Endothelial cell of umbilical vein (primary cell): ENCODE results near the gene VTI1A. TPM values are rescaled to one million over a fixed set of nuclear protein-coding genes. Genes with fewer than 3 reads are reported as not detected.

ENCODE experiments used
- BruUV-seq: library from RNA; stranded (reverse); fragments of 400-500 nt; replicated peaks from 2 replicates; lab custom pipeline; 2021; lab: Mats Ljungman, UMichigan
- CTCF ChIA-PET: fragments of 300-600, 350-600 bp; sonication (Branson Sonifier 250); formaldehyde crosslinking; loops from one replicate; lab custom pipeline; 2021; ENCODE audit warnings: antibody characterized with exemption, inconsistent platforms; lab: Charles Lee
- POLR2A ChIA-PET: fragments of 300-600, 350-600 bp; sonication (Branson Sonifier 250); formaldehyde crosslinking; loops from one replicate; lab custom pipeline; 2021; ENCODE audit warnings: antibody characterized with exemption, inconsistent platforms; lab: Charles Lee
- DNase-seq: peaks from one replicate; pipeline ENCODE4 v3.0.0-alpha.2; 2011; ENCODE audit warnings: low read depth, low spot score
- FAIRE-seq: peaks from 2 replicates; lab custom pipeline; 2011; peaks lifted over from hg19 to GRCh38; lab: Jason Lieb, UNC
- H2AFZ ChIP-seq: 2 replicates; pipeline ENCODE4 v1.6.0; 2012; ENCODE audit warnings: low read depth, low read length, control low read depth, inconsistent platforms
- H3K27ac ChIP-seq: 2 replicates; pipeline ENCODE4 v1.5.1; 2011; ENCODE audit warnings: low read depth, mild to moderate bottlenecking, control low read depth, low read length, moderate library complexity; ENCODE audit not compliant: insufficient read depth
- H3K27me3 ChIP-seq, 2 experiments: 2 replicates each; pipeline versions ENCODE4 v1.6.0 to v1.6.1; 2011; ENCODE audit warnings: low read length in 2 of 2, mixed read lengths in 1 of 2; ENCODE audit not compliant: control insufficient read depth in 2 of 2, insufficient read depth in 2 of 2
- H3K36me3 ChIP-seq, 2 experiments: 2 replicates in 1 of 2; 3 replicates in 1 of 2; pipeline ENCODE4 v1.5.1; 2011; ENCODE audit warnings: low read length in 2 of 2, mild to moderate bottlenecking in 1 of 2, moderate library complexity in 1 of 2; ENCODE audit not compliant: control insufficient read depth in 2 of 2, insufficient read depth in 2 of 2; ENCODE audit errors: extremely low read depth in 1 of 2
- H3K4me1 ChIP-seq: 3 replicates; pipeline ENCODE4 v1.5.1; 2011; ENCODE audit warnings: mild to moderate bottlenecking, low read length; ENCODE audit not compliant: control insufficient read depth, insufficient read depth; ENCODE audit errors: extremely low read depth
- H3K4me2 ChIP-seq: 2 replicates; pipeline ENCODE4 v1.6.1; 2011; ENCODE audit warnings: low read length, control low read depth, mixed read lengths; ENCODE audit not compliant: insufficient read depth
- H3K4me3 ChIP-seq, 3 experiments: fragments of 200-600 bp in 1 of 3; sonication (generic), shearing (Covaris generic) in 1 of 3; replicated peaks in 1 of 3; 2 replicates each; pipeline ENCODE4 v1.5.1; 2011 to 2016; ENCODE audit warnings: control low read depth in 3 of 3, low read length in 3 of 3, mild to moderate bottlenecking in 2 of 3, inconsistent platforms in 1 of 3, low read depth in 1 of 3, moderate library complexity in 1 of 3; ENCODE audit not compliant: insufficient read depth in 1 of 3
- H3K79me2 ChIP-seq: 2 replicates; pipeline ENCODE4 v1.6.0; 2012; ENCODE audit warnings: low read length, inconsistent platforms; ENCODE audit not compliant: control insufficient read depth, insufficient read depth
- H3K9ac ChIP-seq: replicated peaks from 2 replicates; pipeline ENCODE3; 2011; ENCODE audit warnings: low read length, control low read depth; ENCODE audit not compliant: insufficient read depth; ENCODE audit errors: extremely low read depth
- H3K9me1 ChIP-seq: replicated peaks from 3 replicates; pipeline ENCODE4 v1.6.0; 2011; ENCODE audit warnings: mild to moderate bottlenecking, low read length; ENCODE audit not compliant: control insufficient read depth, insufficient read depth; ENCODE audit errors: extremely low read depth
- H3K9me3 ChIP-seq: replicated peaks from 2 replicates; pipeline ENCODE4 v1.5.1; 2012; ENCODE audit warnings: low read length, inconsistent platforms; ENCODE audit not compliant: control insufficient read depth, insufficient read depth
- H4K20me1 ChIP-seq: replicated peaks from 2 replicates; pipeline ENCODE3; 2011; ENCODE audit warnings: mild to moderate bottlenecking, low read length; ENCODE audit not compliant: control insufficient read depth, insufficient read depth; ENCODE audit errors: extremely low read depth
- CTCF ChIP-seq, 2 donors: IDR thresholded peaks; 1 replicate in 1 of 2; 2 replicates in 1 of 2; pipeline ENCODE4 v1.5.1; 2011; ENCODE audit warnings: low read length in 2 of 2, mild to moderate bottlenecking in 2 of 2, moderate library complexity in 2 of 2, control low read depth in 1 of 2, inconsistent platforms in 1 of 2, low read depth in 1 of 2; ENCODE audit not compliant: insufficient read depth in 1 of 2; ENCODE audit errors: extremely low read depth in 1 of 2
- EZH2 ChIP-seq: IDR thresholded peaks from 2 replicates; pipeline ENCODE4 v1.6.1; 2012; ENCODE audit warnings: borderline replicate concordance, low read depth, mild to moderate bottlenecking, moderate library complexity, low read length, inconsistent platforms; ENCODE audit not compliant: severe bottlenecking
- GATA2 ChIP-seq: IDR thresholded peaks from 2 replicates; pipeline ENCODE4 v1.7.0; 2011; ENCODE audit warnings: low read depth, mild to moderate bottlenecking, moderate library complexity, mixed read lengths, low read length; ENCODE audit not compliant: insufficient read length, insufficient read depth
- JUN ChIP-seq: IDR thresholded peaks from 2 replicates; pipeline ENCODE4 v1.6.1; 2011; ENCODE audit warnings: borderline replicate concordance, low read depth; ENCODE audit not compliant: insufficient read length, insufficient read depth
- MAX ChIP-seq: IDR thresholded peaks from 2 replicates; pipeline ENCODE4 v1.6.1; 2011; ENCODE audit not compliant: insufficient read depth, insufficient read length
- MYC ChIP-seq: IDR thresholded peaks from one replicate; pipeline ENCODE4 v1.6.1; 2011; ENCODE audit warnings: mild to moderate bottlenecking, low read depth, low read length
- dilution Hi-C: fragments of 300-500 bp; cut with MboI; formaldehyde crosslinking; loops from one replicate; pipeline ENCODE4 v1.15.0; 2019; ENCODE audit warnings: low sequenced_read_pairs; ENCODE audit not compliant: extremely low pct_ligation_motif_present
- intact Hi-C: fragments of 100-400 bp; cut with micrococcal nuclease; formaldehyde crosslinking; loops from one replicate; pipeline ENCODE4 v1.10.0; 2022
- polyA plus RNA-seq, 4 experiments: library from polyadenylated mRNA; depleted of rRNA in 3 of 4; stranded (reverse) in 3 of 4; unstranded in 1 of 4; fragments of >200 nt; gene quantifications; 2 replicates each; pipeline versions ENCODE4 v1.2.1 to v1.2.3, GENCODE V29; 2011 to 2012; ENCODE audit warnings: missing spikeins in 1 of 4
- total RNA-seq: library from RNA; stranded (reverse); gene quantifications from 2 replicates; pipeline ENCODE4 v1.2.3, GENCODE V29; 2021

The VTI1A gene
- total and polyA plus RNA-seq, 2 donors (not counting 3 experiments of a cell fraction or from before 2014, with no cell fraction given) = 10.8 to 35.6 TPM

DNA sequence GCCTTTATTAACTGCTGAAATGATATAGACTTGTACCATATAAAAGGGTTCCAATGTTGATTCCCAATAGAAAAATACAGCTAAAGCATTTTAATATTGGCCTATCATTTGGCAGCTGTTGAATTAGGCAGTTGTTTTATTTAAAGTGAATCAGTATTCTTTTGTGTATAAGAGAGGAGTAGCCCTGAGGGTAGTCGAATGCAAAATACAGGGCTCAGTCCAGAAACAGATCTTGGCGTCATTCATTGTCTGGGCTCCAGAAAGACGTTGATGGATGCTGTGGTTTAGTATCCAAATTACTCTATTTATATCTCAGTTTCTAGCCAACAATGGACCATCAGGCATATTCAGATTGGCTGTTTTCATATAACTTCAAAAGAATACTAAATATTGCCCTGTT is 193.6 kb downstream of the VTI1A start:
- Histone ChIP-seq H3K4me2 (no peak overlapping the region), H3K27me3 (no peaks in the 10 kb centered on the region), H3K27ac (no peak overlapping the region), H3K9me3 (no peaks in the 10 kb centered on the region), H3K9ac (no peak overlapping the region), H3K4me3 (no peak overlapping the region), H3K4me1 (no peaks in the 10 kb centered on the region), H3K9me1 (no peaks in the 10 kb centered on the region), H4K20me1 (no peaks in the 10 kb centered on the region), H3K79me2 (no peaks in the 10 kb centered on the region), H3K36me3 (no peaks in the 10 kb centered on the region), H2AFZ (no peak overlapping the region)
- no peak for FAIRE-seq
- dilution Hi-C loops = no loop called here
- ChIA-PET CTCF (interaction anchor here (1.3 to 1.4 kb wide), 2 partner anchors 15 to 18 kb away, joined by 3 to 4 read pairs; no protein-coding TSS in a partner anchor), POLR2A (no interaction called here)
- no TSS peak for BruUV-seq
- DNase-seq = no peak
- intact Hi-C loops = no loop called here
- TF ChIP-seq GATA2 (no peak), MYC (no peak), CTCF (IDR thresholded peaks at IDR 0.05; ENCODE audit: extremely low read depth in 1 of 2, insufficient read depth in 1 of 2, low read depth in 1 of 2, low read length in 2 of 2) (no peak), EZH2 (no peak), JUN (no peak), MAX (no peak)
